C4-2B (cell line): ENCODE measurements around the gene FGGY.

Experiments
- ZFX ChIP-seq: fragments of 450-650 bp; IDR thresholded peaks from 2 replicates; pipeline ENCODE4 v1.6.1; 2017
- TF ChIP-seq, protein P1 (sequence below): fragments of 450-650 bp; conservative IDR thresholded peaks from 2 replicates; pipeline ENCODE4 v1.5.1; 2017; ENCODE audit warnings: mild to moderate bottlenecking

DNA sequence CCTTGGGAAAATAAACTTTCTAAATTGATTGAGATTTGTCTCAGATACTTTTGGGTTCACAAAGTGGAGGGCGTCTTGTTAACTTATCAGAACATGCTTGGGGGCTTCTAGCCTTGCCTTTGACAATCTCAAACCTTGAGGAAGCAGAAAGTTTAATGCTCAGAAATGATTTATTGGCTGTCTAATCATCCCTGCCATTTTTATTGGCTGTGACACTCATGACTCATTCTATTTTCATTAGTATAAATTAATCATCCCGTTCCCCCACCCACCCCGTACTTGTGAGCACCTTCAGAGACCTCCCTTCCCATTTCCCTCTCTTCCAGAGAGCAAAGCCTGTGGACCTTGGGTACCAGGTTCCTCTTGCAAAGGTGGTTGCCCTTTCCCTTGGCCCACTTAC, 87.1 kb downstream of the FGGY start:
- TF ChIP-seq ZFX, result no peak
- TF ChIP-seq, protein P1, sequence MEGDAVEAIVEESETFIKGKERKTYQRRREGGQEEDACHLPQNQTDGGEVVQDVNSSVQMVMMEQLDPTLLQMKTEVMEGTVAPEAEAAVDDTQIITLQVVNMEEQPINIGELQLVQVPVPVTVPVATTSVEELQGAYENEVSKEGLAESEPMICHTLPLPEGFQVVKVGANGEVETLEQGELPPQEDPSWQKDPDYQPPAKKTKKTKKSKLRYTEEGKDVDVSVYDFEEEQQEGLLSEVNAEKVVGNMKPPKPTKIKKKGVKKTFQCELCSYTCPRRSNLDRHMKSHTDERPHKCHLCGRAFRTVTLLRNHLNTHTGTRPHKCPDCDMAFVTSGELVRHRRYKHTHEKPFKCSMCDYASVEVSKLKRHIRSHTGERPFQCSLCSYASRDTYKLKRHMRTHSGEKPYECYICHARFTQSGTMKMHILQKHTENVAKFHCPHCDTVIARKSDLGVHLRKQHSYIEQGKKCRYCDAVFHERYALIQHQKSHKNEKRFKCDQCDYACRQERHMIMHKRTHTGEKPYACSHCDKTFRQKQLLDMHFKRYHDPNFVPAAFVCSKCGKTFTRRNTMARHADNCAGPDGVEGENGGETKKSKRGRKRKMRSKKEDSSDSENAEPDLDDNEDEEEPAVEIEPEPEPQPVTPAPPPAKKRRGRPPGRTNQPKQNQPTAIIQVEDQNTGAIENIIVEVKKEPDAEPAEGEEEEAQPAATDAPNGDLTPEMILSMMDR, result no peak
